Neural cell (in vitro differentiated cells): Measurements from ENCODE around the gene BLNK.

Experiments
- CTCF ChIP-seq: fragments of 450-650 bp; IDR thresholded peaks from 2 replicates; pipeline ENCODE4 v1.5.1; 2014; ENCODE audit warnings: antibody characterized with exemption, mild to moderate bottlenecking, moderate library complexity; ENCODE audit not compliant: poor library complexity, severe bottlenecking
- EP300 ChIP-seq: fragments of 450-650 bp; conservative IDR thresholded peaks from 2 replicates; pipeline ENCODE4 v1.6.1; 2014; ENCODE audit warnings: antibody characterized with exemption, mild to moderate bottlenecking, moderate library complexity; ENCODE audit not compliant: poor library complexity, severe bottlenecking
- EZH2 ChIP-seq: fragments of 200-600, 300-800 bp; shearing (Covaris generic), sonication (generic); IDR thresholded peaks from 2 replicates; pipeline ENCODE4 v1.6.1; 2014; ENCODE audit warnings: antibody characterized with exemption, low read length, borderline replicate concordance, mild to moderate bottlenecking; ENCODE audit not compliant: insufficient read depth, poor library complexity, severe bottlenecking
- POLR2AphosphoS5 ChIP-seq: IDR thresholded peaks from 2 replicates; pipeline ENCODE4 v1.6.1; 2012
- RAD21 ChIP-seq: fragments of 450-650 bp; conservative IDR thresholded peaks from 2 replicates; pipeline ENCODE4 v1.6.1; 2014; ENCODE audit warnings: antibody characterized with exemption, mild to moderate bottlenecking, moderate library complexity
- REST ChIP-seq: IDR thresholded peaks from 2 replicates; pipeline ENCODE4 v1.6.1; 2012; ENCODE audit warnings: borderline replicate concordance
- SMC3 ChIP-seq: fragments of 450-650 bp; conservative IDR thresholded peaks from 2 replicates; pipeline ENCODE4 v1.6.1; 2014; ENCODE audit warnings: antibody characterized with exemption, mild to moderate bottlenecking, moderate library complexity; ENCODE audit not compliant: poor library complexity
- TAF1 ChIP-seq: IDR thresholded peaks from 2 replicates; pipeline ENCODE4 v1.6.1; 2012; ENCODE audit warnings: low read depth

GRCh38 chr10:96249264-96249663 lies 22.1 kb downstream of the BLNK start:
- no peak for TF ChIP-seq POLR2AphosphoS5
- TF ChIP-seq EP300, result no peak
- TF ChIP-seq CTCF, result no peak
- TF ChIP-seq EZH2, result no peak
- TF ChIP-seq TAF1, result no peak
- no peak for TF ChIP-seq RAD21
- no peak for TF ChIP-seq REST
- no peak for TF ChIP-seq SMC3
